GM12865 (cell line): ENCODE measurements around the gene PMVK.

Experiments used
- DNase-seq: peaks from one replicate; pipeline ENCODE4 v3.0.0; 2010; ENCODE audit warnings: low read depth
- H3K4me3 ChIP-seq: 2 replicates; pipeline ENCODE4 v1.5.1; 2011; ENCODE audit warnings: mild to moderate bottlenecking, low read depth, low read length, control low read depth
- CTCF ChIP-seq: IDR thresholded peaks from 2 replicates; pipeline ENCODE4 v1.5.1; 2011; ENCODE audit warnings: low read length, control low read depth, low read depth, inconsistent platforms; ENCODE audit not compliant: insufficient read depth; ENCODE audit errors: missing control alignments

Gene PMVK

GRCh38 chr1:154934358-154934948, 2.1 kb downstream of the PMVK start:
- no peak overlapping the region for H3K4me3 ChIP-seq
- no peak for DNase-seq
- TF ChIP-seq CTCF, result no peak

- no peak overlapping the region for H3K4me3 ChIP-seq
- no peak for DNase-seq
- TF ChIP-seq CTCF, result no peak
Measured at GRCh38 chr1:154931940-154932487, 4.5 kb downstream of the PMVK start.

GRCh38 chr1:154926201-154926600, 10.3 kb downstream of the PMVK start:
- no peak for DNase-seq
- no peak overlapping the region for H3K4me3 ChIP-seq
- no peak for TF ChIP-seq CTCF

GRCh38 chr1:154925335-154926170, 11.0 kb downstream of the PMVK start:
- no peak overlapping the region for H3K4me3 ChIP-seq
- no peak for TF ChIP-seq CTCF
- DNase-seq, result no peak

- TF ChIP-seq CTCF, result no peak
- no peak for DNase-seq
- no peak overlapping the region for H3K4me3 ChIP-seq
Measured at GRCh38 chr1:154923695-154924094, 12.8 kb downstream of the PMVK start.

- no peak for TF ChIP-seq CTCF
- no peak overlapping the region for H3K4me3 ChIP-seq
- DNase-seq, result no peak
Measured at GRCh38 chr1:154913273-154913672, 23.2 kb downstream of the PMVK start.
